Body of pancreas (tissue), 4 donors: Measurements from ENCODE around the gene GUF1. TPM values are rescaled to one million over a fixed set of nuclear protein-coding genes. Genes with fewer than 3 reads are reported as not detected.

Experiments
- ATAC-seq: fragments of 150-250 bp; one replicate; pipeline ENCODE4 v1.9.1; 2016
- DNase-seq, 4 donors: peaks; one replicate each; pipeline ENCODE4 v3.0.0-alpha.2; 2019
- H3K27ac ChIP-seq, 4 donors: fragments of 200-600 bp; sonication (generic); 1 replicate in 3 of 4; 2 replicates in 1 of 4; pipeline versions ENCODE4 v1.5.1 to v1.6.1; 2016 to 2019; ENCODE audit warnings: mild to moderate bottlenecking in 1 of 4, mixed read lengths in 1 of 4, moderate library complexity in 1 of 4
- H3K27me3 ChIP-seq, 2 donors: fragments of 200-600 bp; sonication (generic); one replicate each; pipeline ENCODE4 v1.6.0; 2016; ENCODE audit warnings: mild to moderate bottlenecking in 1 of 2
- H3K36me3 ChIP-seq, 2 donors: fragments of 200-600 bp; sonication (generic); replicated peaks in 1 of 2; 2 replicates each; pipeline ENCODE4 v1.5.1; 2016; ENCODE audit warnings: low read depth in 2 of 2; ENCODE audit not compliant: insufficient read depth in 1 of 2
- H3K4me1 ChIP-seq: fragments of 200-600 bp; sonication (generic); one replicate; pipeline ENCODE4 v1.6.0; 2016
- H3K4me3 ChIP-seq, 2 donors: fragments of 200-600 bp; sonication (generic); 1 replicate in 1 of 2; 2 replicates in 1 of 2; pipeline ENCODE4 v1.5.1; 2016 to 2019
- H3K9me3 ChIP-seq, 3 donors: fragments of 200-600 bp; sonication (generic); 1 replicate in 2 of 3; 2 replicates in 1 of 3; pipeline ENCODE4 v1.5.1; 2016
- CTCF ChIP-seq, 7 experiments: fragments of 450-650 bp in 4 of 7; fragments of 200-600 bp in 3 of 7; sonication (generic) in 3 of 7; IDR thresholded peaks; one replicate each; pipeline ENCODE4 v1.5.1; 2016 to 2019; ENCODE audit warnings: antibody characterized with exemption in 7 of 7
- POLR2A ChIP-seq, 3 donors: fragments of 450-650 bp; IDR thresholded peaks; one replicate each; pipeline ENCODE4 v1.6.1; 2016; ENCODE audit warnings: antibody characterized with exemption in 3 of 3, mild to moderate bottlenecking in 2 of 3
- WGBS, 2 donors: methylation state at CpG; one replicate each; pipeline ENCODE4 v1.1.5; 2017; 5-methylcytosine and 5-hydroxymethylcytosine counted together
- intact Hi-C: fragments of 100-400 bp; cut with DNase I; formaldehyde crosslinking; loops from one replicate; pipeline ENCODE4 v1.15.1; 2023
- total RNA-seq, 2 donors: library from RNA; depleted of rRNA; stranded (reverse); fragments of >200 nt; gene quantifications; one replicate each; pipeline ENCODE4 v1.1.0, GENCODE V29; 2016

The GUF1 gene
- total RNA-seq, 2 donors from 2014 or later: 7.5 to 23.1 TPM

- WGBS, 2 donors: 29 to 35% methylated on average over 2 of the region's 2 CpGs
- Histone ChIP-seq H3K36me3 (no peaks in the 10 kb centered on the region), H3K27ac (no peak overlapping the region), H3K9me3 (no peaks in the 10 kb centered on the region), H3K4me3 (no peak overlapping the region), H3K4me1 (no peaks in the 10 kb centered on the region), H3K27me3 (no peaks in the 10 kb centered on the region)
- peak in 3 of 7 experiments; percentile 7 to 39 (median 16) for TF ChIP-seq CTCF (IDR thresholded peaks at IDR 0.05)
- no peak for TF ChIP-seq POLR2A (IDR thresholded peaks at IDR 0.05)
- ATAC-seq (no peak), DNase-seq (peak in 1 of 4 donors; percentile 24)
- intact Hi-C loops: no loop called here
These were observed 60.4 kb downstream of the GUF1 start for GRCh38 chr4:44738615-44739014.

- Histone ChIP-seq H3K4me3 (no peak overlapping the region), H3K4me1 (no peaks in the 10 kb centered on the region), H3K9me3 (no peaks in the 10 kb centered on the region), H3K27ac (no peak overlapping the region), H3K27me3 (no peaks in the 10 kb centered on the region), H3K36me3 (no peaks in the 10 kb centered on the region)
- intact Hi-C loops: no loop called here
- WGBS, 2 donors: 73 to 77% methylated on average over 2 of the region's 2 CpGs
- ATAC-seq (no peak), DNase-seq (no peak)
- TF ChIP-seq POLR2A (IDR thresholded peaks at IDR 0.05): no peak
- no peak for TF ChIP-seq CTCF (IDR thresholded peaks at IDR 0.05)
These were observed 62.0 kb downstream of the GUF1 start for GRCh38 chr4:44740201-44740600.

Other genes starting within 250 kb of the GUF1 start
- gene KCTD8, start 229.6 kb upstream of the GUF1 start, total RNA-seq: under 1 TPM in 1 of 2 donors, not detected in 1; 0.26 TPM
- gene YIPF7, start 26.8 kb upstream of the GUF1 start, total RNA-seq: not detected
- 10 to 100 TPM in 1 of 2 donors, 1 to 10 TPM in 1; 8.6 to 17.6 TPM for gene GNPDA2, start 48.1 kb downstream of the GUF1 start, total RNA-seq